ENCODE data around the gene LTN1. TPM values are rescaled to one million over a fixed set of nuclear protein-coding genes. Genes with fewer than 3 reads are reported as not detected.
A peak's percentile ranks its signal among the peaks of the same experiment; 100 is the strongest.

LTN1 gene
- total and polyA plus RNA-seq, 2 of the 13 experiments (the other 11 are each of a cell fraction or from before 2014, with no cell fraction given), result 6.7 to 24.6 TPM

GRCh38 chr21:28884976-28885852 is 107.5 kb downstream of the LTN1 start (continued):
- TF ChIP-seq, protein P1, sequence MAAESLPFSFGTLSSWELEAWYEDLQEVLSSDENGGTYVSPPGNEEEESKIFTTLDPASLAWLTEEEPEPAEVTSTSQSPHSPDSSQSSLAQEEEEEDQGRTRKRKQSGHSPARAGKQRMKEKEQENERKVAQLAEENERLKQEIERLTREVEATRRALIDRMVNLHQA (CRISPR knock-in tag; IDR thresholded peaks at IDR 0.05), result no peak
- TF ChIP-seq ADNP (CRISPR knock-in tag; IDR thresholded peaks at IDR 0.05) (no peak), FOXO1 (CRISPR knock-in tag; IDR thresholded peaks at IDR 0.05) (peak; percentile 89), HNF4A (CRISPR knock-in tag; IDR thresholded peaks at IDR 0.05) (no peak), HMG20A (CRISPR knock-in tag; IDR thresholded peaks at IDR 0.05; ENCODE audit: borderline replicate concordance) (no peak), CENPBD1 (CRISPR knock-in tag; IDR thresholded peaks at IDR 0.05; ENCODE audit: borderline replicate concordance, low read depth) (peak; percentile 60; the same call in 1 of the 2 replicates), AKAP8 (CRISPR knock-in tag; IDR thresholded peaks at IDR 0.05) (0 out of 2 replicates have a peak, but pooled peaks have one; percentile 66), ZNF101 (CRISPR knock-in tag; IDR thresholded peaks at IDR 0.05; ENCODE audit: borderline replicate concordance, low read depth) (peak; percentile 94; the same call in 1 of the 2 replicates), SIN3A (IDR thresholded peaks at IDR 0.05; ENCODE audit: borderline replicate concordance, low read depth, low read length) (no peak), KLF11 (CRISPR knock-in tag; IDR thresholded peaks at IDR 0.05) (peak; percentile 98), ZNF691 (CRISPR knock-in tag; IDR thresholded peaks at IDR 0.05; ENCODE audit: borderline replicate concordance, low read depth) (peak; percentile 95), TFDP1 (CRISPR knock-in tag; IDR thresholded peaks at IDR 0.05; ENCODE audit: borderline replicate concordance) (peak; percentile 98), ZNF136 (CRISPR knock-in tag; IDR thresholded peaks at IDR 0.05; ENCODE audit: low read depth) (peak; percentile 78; the same call in 1 of the 2 replicates), ZNF841 (CRISPR knock-in tag; IDR thresholded peaks at IDR 0.05; ENCODE audit: borderline replicate concordance) (peak; percentile 90), ZNF547 (CRISPR knock-in tag; IDR thresholded peaks at IDR 0.05) (peak; percentile 99), ZNF383 (CRISPR knock-in tag; IDR thresholded peaks at IDR 0.05; ENCODE audit: borderline replicate concordance) (no peak), NPAS2 (CRISPR knock-in tag; IDR thresholded peaks at IDR 0.05; ENCODE audit: borderline replicate concordance) (no peak), ZNF251 (CRISPR knock-in tag; IDR thresholded peaks at IDR 0.05) (peak; percentile 98), ZNF782 (CRISPR knock-in tag; IDR thresholded peaks at IDR 0.05; ENCODE audit: borderline replicate concordance) (peak; percentile 100), PHF21A (CRISPR knock-in tag; IDR thresholded peaks at IDR 0.05) (no peak)
- TF ChIP-seq, protein P2, sequence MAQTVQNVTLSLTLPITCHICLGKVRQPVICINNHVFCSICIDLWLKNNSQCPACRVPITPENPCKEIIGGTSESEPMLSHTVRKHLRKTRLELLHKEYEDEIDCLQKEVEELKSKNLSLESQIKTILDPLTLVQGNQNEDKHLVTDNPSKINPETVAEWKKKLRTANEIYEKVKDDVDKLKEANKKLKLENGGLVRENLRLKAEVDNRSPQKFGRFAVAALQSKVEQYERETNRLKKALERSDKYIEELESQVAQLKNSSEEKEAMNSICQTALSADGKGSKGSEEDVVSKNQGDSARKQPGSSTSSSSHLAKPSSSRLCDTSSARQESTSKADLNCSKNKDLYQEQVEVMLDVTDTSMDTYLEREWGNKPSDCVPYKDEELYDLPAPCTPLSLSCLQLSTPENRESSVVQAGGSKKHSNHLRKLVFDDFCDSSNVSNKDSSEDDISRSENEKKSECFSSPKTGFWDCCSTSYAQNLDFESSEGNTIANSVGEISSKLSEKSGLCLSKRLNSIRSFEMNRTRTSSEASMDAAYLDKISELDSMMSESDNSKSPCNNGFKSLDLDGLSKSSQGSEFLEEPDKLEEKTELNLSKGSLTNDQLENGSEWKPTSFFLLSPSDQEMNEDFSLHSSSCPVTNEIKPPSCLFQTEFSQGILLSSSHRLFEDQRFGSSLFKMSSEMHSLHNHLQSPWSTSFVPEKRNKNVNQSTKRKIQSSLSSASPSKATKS (CRISPR knock-in tag; IDR thresholded peaks at IDR 0.05), result peak; percentile 88; the same call in 1 of the 2 replicates
- TF ChIP-seq, protein P3, sequence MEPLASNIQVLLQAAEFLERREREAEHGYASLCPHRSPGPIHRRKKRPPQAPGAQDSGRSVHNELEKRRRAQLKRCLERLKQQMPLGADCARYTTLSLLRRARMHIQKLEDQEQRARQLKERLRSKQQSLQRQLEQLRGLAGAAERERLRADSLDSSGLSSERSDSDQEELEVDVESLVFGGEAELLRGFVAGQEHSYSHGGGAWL (CRISPR knock-in tag; IDR thresholded peaks at IDR 0.05), result peak; percentile 99
- TF ChIP-seq, protein P4, sequence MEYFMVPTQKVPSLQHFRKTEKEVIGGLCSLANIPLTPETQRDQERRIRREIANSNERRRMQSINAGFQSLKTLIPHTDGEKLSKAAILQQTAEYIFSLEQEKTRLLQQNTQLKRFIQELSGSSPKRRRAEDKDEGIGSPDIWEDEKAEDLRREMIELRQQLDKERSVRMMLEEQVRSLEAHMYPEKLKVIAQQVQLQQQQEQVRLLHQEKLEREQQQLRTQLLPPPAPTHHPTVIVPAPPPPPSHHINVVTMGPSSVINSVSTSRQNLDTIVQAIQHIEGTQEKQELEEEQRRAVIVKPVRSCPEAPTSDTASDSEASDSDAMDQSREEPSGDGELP (IDR thresholded peaks at IDR 0.05; ENCODE audit: borderline replicate concordance, low read depth), result no peak

All from HepG2 (cell line).